HG02623 (cell line): ENCODE data around the gene SOS2.
"Not testable (repeated sequence)": the region's sequence is repeated elsewhere in the genome, so short reads cannot be mapped to it uniquely, and the experiment has no call there.

Experiments used
- ATAC-seq: cut with Tn5 transposase; IDR thresholded peaks from one replicate; pipeline ENCODE4 v1.9.1; 2021; ENCODE audit warnings: moderate library complexity; ENCODE audit not compliant: unreplicated experiment

The SOS2 gene

GRCh38 chr14:50087341-50088116, 143.8 kb downstream of the SOS2 start:
- ATAC-seq, result no peak

- no peak for ATAC-seq
Observed at GRCh38 chr14:50086321-50086711, 145.1 kb downstream of the SOS2 start.

GRCh38 chr14:50085570-50086320, 145.6 kb downstream of the SOS2 start:
- peak; percentile 49 for ATAC-seq

- ATAC-seq, result no peak
Observed at GRCh38 chr14:50084666-50085065, 146.7 kb downstream of the SOS2 start.

- ATAC-seq, result peak; percentile 37
Observed at GRCh38 chr14:50083467-50084337, 147.7 kb downstream of the SOS2 start.

GRCh38 chr14:50082784-50083466, 148.5 kb downstream of the SOS2 start:
- ATAC-seq, result peak; percentile 63

DNA sequence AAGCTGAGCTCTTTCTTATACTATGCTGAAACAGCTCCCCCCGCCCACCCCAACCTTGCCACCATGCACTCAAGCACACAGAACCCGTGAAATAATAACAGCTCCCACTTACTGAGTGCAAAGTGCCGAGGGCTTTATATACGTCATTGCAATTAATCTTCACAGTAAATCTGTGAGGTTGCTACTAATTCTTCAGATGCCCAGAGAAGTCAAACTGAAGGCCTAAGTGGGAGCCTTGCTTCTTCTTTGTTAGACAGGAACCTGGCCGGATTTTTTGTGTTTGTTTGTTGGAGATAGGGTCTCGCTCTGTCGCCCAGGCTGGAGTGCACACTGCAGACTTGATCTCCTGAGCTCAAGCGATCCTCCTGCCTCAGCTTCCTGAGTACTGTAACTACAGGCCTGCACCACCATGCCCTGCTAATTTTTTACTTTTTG, 149.1 kb downstream of the SOS2 start:
- ATAC-seq, result no peak

DNA sequence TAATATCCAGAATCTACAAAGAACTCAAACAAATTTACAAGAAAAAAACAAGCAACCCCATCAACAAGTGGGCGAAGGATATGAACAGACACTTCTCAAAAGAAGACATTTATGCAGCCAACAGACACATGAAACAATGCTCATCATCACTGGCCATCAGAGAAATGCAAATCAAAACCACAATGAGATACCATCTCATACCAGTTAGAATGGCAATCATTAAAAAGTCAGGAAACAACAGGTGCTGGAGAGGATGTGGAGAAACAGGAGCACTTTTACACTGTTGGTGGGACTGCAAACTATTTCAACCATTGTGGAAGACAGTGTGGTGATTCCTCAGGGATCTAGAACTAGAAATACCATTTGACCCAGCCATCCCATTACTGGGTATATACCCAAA, 152.3 kb downstream of the SOS2 start:
- ATAC-seq, result not testable (repeated sequence)

GRCh38 chr14:50073663-50074062, 157.7 kb downstream of the SOS2 start:
- not testable (repeated sequence) for ATAC-seq

- no peak for ATAC-seq
Observed at GRCh38 chr14:50072395-50072794, 159.0 kb downstream of the SOS2 start.

DNA sequence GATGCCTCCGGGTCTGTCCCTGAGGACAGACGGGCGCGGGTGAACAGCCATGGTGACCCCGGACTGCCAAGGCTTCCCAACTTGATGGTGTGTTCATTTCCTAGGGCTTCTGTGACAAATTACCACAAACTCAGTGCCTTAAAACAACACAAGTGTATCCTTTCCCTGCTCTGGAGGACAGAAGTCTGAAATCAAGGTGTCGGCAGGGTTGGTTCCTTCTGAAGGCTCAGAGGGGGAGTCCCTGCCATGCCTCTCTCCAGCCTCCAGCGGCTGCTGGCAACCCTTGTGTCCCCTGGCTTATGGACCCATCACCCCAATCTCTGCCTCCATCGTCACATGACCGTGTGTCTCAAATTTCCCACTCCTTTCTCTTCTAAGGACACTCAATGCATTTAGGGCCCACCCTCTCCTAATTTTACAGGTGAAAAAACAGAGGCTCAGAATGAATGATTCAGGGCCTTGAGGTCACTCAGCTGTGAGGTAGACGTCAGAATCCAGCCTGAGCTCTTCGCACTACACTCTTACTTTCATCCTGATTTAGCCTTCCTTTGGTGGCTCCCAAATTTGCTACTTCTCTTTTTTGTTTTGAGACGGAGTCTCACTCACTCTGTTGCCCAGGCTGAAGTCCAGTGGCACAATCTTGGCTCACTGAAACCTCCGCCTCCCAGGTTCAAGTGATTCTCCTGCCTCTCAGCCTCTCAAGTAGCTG, 160.4 kb downstream of the SOS2 start:
- no peak for ATAC-seq

- ATAC-seq, result no peak
Observed at GRCh38 chr14:50070230-50070629, 161.1 kb downstream of the SOS2 start.

DNA sequence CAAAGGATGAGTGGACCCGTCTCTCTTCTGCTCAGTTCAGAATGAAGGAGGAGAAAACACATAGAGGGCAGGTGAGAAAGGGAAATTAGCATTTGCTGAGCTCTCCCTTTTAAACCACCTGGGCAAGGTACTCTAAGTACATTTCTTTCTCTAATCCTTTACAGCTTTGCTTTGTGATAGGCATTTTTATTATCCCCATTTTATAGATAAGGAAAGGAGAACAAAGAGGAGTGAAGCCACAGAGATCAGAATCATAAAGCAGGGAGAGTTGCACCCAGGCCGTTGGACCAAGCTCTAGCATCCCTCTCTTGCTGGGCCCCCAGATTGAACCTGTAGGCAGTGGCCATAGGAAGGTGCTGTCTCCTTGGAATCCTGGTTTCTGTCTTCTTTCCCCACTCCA, 162.1 kb downstream of the SOS2 start:
- ATAC-seq, result no peak

GRCh38 chr14:50068496-50068895, 162.9 kb downstream of the SOS2 start:
- ATAC-seq, result no peak

DNA sequence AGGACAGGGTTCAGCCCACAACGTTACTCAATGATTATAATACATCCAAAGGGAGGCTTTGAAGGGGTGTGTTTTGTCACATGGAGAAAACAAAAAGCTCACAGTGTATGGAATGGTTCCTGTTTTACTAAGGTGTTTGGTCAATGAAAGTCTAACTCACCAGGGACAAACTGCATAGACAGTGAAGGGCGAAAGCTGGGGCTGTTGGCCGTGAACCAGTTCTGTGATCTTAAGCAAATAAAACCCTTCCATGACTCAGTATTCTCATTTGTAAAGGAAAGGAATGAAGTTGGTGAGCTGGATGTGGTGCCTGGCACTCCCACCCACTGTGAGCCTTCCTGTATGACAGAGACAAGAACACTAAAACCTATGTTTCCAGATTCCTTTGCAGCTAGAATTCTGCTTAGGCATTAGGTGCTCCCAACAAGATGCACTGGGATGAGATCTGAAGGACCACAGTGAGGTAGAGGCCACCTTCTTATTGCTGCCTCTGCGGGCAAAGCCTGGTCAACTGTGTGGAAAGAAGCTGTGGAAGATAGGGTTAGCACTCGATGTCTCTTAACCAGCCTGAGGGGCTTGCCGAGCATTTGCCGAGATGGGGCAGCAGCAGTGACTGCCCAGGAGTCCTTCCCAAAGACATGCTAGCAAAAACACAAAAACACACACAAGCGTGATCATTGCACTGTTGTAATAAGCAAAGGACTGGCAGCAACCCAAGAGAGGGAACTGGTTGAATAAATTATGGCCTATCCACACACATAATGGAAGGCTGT, 163.5 kb downstream of the SOS2 start:
- no peak for ATAC-seq
